ENCODE results near the gene FMN1.

The FMN1 gene

DNA sequence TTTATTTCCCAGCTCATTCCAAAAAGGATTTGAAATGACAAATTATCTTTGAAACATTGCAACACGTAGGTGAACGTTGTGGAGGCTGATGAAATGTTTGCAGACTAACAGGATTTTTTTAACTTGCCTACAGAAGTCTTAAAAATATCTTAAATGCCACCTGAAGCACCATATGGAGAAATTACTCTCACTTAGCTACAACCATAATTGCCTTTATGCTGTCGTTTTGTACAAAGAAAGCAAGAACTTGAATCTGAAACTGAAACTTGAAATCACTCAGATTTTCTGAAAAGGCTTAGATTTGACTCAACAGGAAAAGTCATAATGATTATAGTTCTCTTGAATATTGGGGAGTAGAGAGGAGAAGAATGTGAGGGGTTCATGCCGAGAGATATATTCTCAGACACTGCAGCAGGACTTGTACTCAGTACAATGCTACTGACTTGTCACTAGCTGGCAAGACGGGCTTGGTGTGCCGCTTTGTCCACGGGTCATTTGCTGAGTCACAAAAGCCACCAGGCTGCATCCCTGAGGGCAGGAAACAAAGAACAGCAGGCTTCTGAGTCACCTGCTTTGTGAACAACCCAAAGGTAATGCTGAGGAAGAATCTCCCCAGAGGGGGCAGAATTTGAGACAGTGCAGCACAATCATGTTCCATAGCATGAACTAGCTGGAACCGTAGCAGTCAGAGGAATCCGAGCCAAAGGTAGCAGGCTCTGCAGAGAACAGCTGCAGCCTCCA is 7.1 kb upstream of the FMN1 start:
- peak; percentile 49 for DNase-seq (ENCODE audit: low spot score)

- no peak for DNase-seq (ENCODE audit: low spot score)
Measured at GRCh38 chr15:33200903-33201302, 6.4 kb upstream of the FMN1 start.

- DNase-seq (ENCODE audit: low spot score) = no peak
Measured at GRCh38 chr15:33200444-33200843, 5.9 kb upstream of the FMN1 start.

DNA sequence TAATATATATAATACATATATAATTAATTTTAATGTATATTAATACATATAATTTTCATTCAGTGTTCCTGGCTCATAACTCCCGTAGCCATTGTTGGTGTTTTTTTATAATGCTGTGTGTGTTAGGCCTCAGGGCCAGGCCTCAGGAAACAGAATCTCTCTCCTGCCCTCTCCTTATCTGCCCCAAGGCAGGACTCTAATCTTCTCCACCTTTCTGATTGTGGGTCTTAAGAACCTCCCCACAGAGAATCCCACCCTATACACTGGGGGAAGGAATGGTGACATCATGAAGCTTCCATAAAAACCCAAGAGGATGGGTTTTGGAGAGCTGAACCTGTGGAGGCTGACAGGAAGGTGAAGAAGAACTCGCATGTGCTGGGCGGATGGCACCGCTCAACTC is 4.0 kb upstream of the FMN1 start:
- no peak for DNase-seq (ENCODE audit: low spot score)

DNA sequence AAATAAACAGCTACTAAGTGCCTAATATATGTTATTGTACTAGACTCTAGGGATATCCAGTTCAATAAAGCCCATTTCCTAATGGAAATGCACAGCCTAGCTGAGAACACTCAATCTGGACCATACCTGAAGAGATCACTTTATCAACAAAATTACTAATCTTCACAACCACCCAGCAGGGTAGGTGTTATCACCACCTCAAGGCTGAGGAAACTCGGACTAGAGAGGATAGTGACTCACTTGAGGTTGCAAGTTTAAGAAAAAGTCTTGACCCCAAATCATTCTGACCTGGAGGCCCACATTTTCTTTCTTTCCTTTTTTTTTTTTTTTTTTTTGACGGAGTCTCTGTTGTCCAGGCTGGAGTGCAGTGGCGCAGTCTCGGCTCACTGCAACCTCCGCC is 3.1 kb upstream of the FMN1 start:
- no peak for DNase-seq (ENCODE audit: low spot score)

GRCh38 chr15:33194237-33194636 is 277 bp downstream of the FMN1 start:
- DNase-seq (ENCODE audit: low spot score) = no peak

- no peak for DNase-seq (ENCODE audit: low spot score)
Measured at GRCh38 chr15:33191591-33191990, 2.9 kb downstream of the FMN1 start.

DNA sequence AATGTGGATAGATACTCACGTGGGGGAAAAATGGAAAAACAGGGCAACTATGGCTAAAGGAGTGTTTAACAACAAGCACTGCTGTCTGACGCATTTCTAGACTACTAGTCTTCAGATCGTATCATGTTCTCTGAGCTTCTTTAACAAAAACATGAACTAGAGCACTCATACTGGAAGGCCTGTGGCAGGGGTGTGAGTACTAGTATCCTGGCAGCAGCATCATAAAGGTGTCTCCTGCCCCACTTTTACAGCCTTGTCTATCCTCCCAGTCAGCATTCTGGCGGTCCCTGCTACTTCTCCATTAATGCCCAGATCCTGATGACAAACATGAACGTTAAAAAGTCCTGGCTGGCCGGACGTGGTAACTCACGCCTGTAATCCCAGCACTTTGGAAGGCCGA is 4.0 kb downstream of the FMN1 start:
- no peak for DNase-seq (ENCODE audit: low spot score)

GRCh38 chr15:33188641-33189257 is 5.8 kb downstream of the FMN1 start:
- no peak for DNase-seq (ENCODE audit: low spot score)

GRCh38 chr15:33188159-33188558 is 6.4 kb downstream of the FMN1 start:
- DNase-seq (ENCODE audit: low spot score) = no peak

- no peak for DNase-seq (ENCODE audit: low spot score)
Measured at GRCh38 chr15:33183334-33183733, 11.2 kb downstream of the FMN1 start.

- no peak for DNase-seq (ENCODE audit: low spot score)
Measured at GRCh38 chr15:33182926-33183325, 11.6 kb downstream of the FMN1 start.

- DNase-seq (ENCODE audit: low spot score) = no peak
Measured at GRCh38 chr15:33182278-33182905, 12.1 kb downstream of the FMN1 start.

DNA sequence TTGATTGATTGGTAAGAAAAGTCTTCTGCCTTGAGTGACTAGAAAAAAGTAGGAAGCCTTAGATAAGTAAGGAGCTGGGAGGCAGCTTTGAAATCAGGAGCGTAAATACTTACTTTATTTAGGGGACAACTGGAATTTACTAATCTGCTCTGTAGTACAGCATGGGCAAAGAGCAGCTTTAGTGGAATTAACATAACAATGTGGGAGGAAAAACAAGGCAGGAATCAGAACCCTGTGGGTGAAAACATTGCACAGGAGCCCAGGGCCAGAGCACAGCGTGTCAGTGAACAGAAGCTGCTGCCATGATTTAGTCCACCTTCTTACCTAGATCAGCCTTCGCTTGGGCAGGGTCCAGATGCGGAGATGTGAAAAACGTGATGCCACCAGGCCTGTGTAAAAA is 14.6 kb downstream of the FMN1 start:
- no peak for DNase-seq (ENCODE audit: low spot score)

GRCh38 chr15:33171202-33171601 is 23.3 kb downstream of the FMN1 start:
- no peak for DNase-seq (ENCODE audit: low spot score)

DNA sequence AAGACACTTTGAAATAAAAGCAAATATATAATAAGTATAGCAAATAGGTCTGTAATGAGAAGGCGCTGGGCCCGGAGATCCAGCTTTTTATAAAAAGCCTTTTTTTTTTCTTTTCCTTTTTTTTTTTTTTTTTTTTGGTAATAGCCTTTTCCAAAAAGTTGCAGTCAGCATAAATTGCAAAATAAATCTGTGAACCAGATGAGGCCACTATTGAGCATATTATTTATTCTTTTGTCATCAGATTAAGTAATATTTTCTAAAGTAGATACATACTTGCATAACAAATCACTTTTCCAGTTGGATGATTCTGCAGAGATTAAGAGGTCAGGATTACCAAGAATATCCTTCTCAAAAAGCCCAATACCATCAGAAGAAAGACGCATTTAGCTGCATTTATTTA is 24.9 kb downstream of the FMN1 start:
- DNase-seq (ENCODE audit: low spot score) = no peak

DNA sequence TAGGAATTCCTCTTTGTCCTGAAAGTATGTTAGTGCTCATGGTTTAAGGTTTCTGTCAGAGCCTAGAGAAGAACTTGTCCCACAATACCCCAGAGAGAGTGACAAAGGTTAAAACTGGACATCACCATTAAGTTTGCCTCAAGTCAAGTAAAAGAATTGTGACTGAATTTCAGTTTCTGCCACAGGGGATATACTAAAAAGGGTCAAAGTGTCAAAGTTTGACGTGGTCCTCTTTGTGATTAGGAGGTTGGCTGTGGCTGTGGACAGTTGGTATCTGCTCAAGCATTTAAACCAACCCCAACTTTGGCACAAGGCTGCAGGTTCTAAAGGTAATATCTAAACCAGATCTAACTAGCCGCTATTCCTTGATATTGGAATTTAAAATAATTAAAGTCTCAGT is 26.1 kb downstream of the FMN1 start:
- no peak for DNase-seq (ENCODE audit: low spot score)

DNA sequence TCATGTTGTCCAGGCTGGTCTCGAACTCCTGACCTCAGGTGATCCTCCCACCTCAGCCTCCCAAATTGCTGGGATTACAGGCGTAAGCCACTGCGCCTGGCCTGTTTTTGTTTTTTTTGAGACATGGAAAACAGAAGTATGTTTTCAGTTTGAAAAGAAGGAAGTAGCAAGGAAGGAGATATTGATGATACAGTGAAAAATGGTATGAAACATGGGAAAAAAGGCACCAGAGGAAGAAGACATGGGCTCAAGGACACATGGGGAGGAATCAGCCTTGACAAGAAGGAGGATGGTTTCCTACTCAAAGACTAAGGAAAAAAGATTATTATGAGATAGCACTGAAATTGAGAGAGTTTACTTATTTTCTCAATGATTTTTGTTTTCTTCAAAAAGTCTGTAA is 30.7 kb downstream of the FMN1 start:
- no peak for DNase-seq (ENCODE audit: low spot score)

GRCh38 chr15:33161209-33161608 is 33.3 kb downstream of the FMN1 start:
- no peak for DNase-seq (ENCODE audit: low spot score)

- DNase-seq (ENCODE audit: low spot score) = no peak
Measured at GRCh38 chr15:33160581-33161165, 33.8 kb downstream of the FMN1 start.

GRCh38 chr15:33159726-33160453 is 34.6 kb downstream of the FMN1 start:
- no peak for DNase-seq (ENCODE audit: low spot score)

DNA sequence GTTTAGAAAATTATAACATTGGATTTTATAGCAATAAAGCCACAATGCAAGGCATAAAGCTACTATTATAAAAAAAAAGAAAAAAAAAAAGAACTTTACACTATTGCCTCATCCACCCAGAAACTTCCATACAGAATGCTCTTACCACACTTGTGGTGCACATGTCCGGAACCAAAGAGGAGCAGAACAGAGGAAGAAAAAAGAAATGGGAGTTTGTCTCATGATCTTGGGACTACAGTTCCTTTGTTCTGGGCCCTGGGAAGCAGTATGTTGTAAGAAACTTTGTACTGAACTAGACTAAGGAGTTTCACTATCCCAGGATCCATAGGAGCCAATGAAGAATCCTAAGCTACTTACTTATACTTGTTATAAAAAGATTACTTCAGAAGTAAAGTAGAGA is 36.1 kb downstream of the FMN1 start:
- DNase-seq (ENCODE audit: low spot score) = no peak
